ENCODE measurements around the gene DZIP1L.
"Not testable (repeated sequence)": the region's sequence is repeated elsewhere in the genome, so short reads cannot be mapped to it uniquely, and the experiment has no call there.

DZIP1L gene
- long read RNA-seq, donor 1, result 0 reads
- long read RNA-seq, donor 2, result 0 reads
- long read RNA-seq, donor 3, result 0 reads
- long read RNA-seq, donor 4, result 0 reads
- long read RNA-seq, donor 5, partial matches to known transcripts, result 0 of 1 reads
- long read RNA-seq, donor 5, other reads (novel, unspliced or antisense), result 0 of 1 reads
- long read RNA-seq, donor 6, result 0 reads
- long read RNA-seq, donor 7, result 0 reads
- long read RNA-seq, donor 8, partial matches to known transcripts, result 0 of 1 reads
- long read RNA-seq, donor 8, other reads (novel, unspliced or antisense), result 0 of 1 reads

GRCh38 chr3:138114988-138115971 lies at the start of gene DZIP1L:
Gene DZIP1L (minus strand): TSS chr3:138115608. CDS start chr3:138103971, 11,637 bp downstream.
- peak; percentile 93 for DNase-seq

GRCh38 chr3:138165061-138165460 lies 49.7 kb upstream of the DZIP1L start:
- no peak for DNase-seq

- DNase-seq, result no peak
These were observed 42.3 kb upstream of the DZIP1L start for GRCh38 chr3:138157743-138158142.

GRCh38 chr3:138154534-138154933 lies 39.1 kb upstream of the DZIP1L start:
- no peak for DNase-seq

GRCh38 chr3:138148503-138148902 lies 33.1 kb upstream of the DZIP1L start:
- DNase-seq, result no peak

GRCh38 chr3:138142181-138142580 lies 26.8 kb upstream of the DZIP1L start:
- DNase-seq, result not testable (repeated sequence)

- no peak for DNase-seq
These were observed 25.5 kb upstream of the DZIP1L start for GRCh38 chr3:138140940-138141339.

- DNase-seq, result no peak
These were observed 24.3 kb upstream of the DZIP1L start for GRCh38 chr3:138139691-138140090.

- no peak for DNase-seq
These were observed 22.5 kb upstream of the DZIP1L start for GRCh38 chr3:138137861-138138260.

GRCh38 chr3:138136201-138136600 lies 20.8 kb upstream of the DZIP1L start:
- DNase-seq, result no peak

GRCh38 chr3:138135833-138136194 lies 20.4 kb upstream of the DZIP1L start:
- no peak for DNase-seq

GRCh38 chr3:138135146-138135832 lies 19.9 kb upstream of the DZIP1L start:
- no peak for DNase-seq

GRCh38 chr3:138132239-138132638 lies 16.8 kb upstream of the DZIP1L start, which contains the start of gene A4GNT:
Gene A4GNT (minus strand): TSS chr3:138132390. CDS start chr3:138131256, 1,134 bp downstream.
- DNase-seq, result no peak

GRCh38 chr3:138127636-138128365 lies 12.4 kb upstream of the DZIP1L start:
- DNase-seq, result no peak

- peak; percentile 16 for DNase-seq
These were observed 10.3 kb upstream of the DZIP1L start for GRCh38 chr3:138125548-138126221.

- DNase-seq, result no peak
These were observed 9.4 kb upstream of the DZIP1L start for GRCh38 chr3:138124706-138125355.

GRCh38 chr3:138124188-138124587 lies 8.8 kb upstream of the DZIP1L start:
- DNase-seq, result no peak

- no peak for DNase-seq
These were observed 4.0 kb upstream of the DZIP1L start for GRCh38 chr3:138119423-138119766.

- peak; percentile 64 for DNase-seq
These were observed 3.4 kb upstream of the DZIP1L start for GRCh38 chr3:138118612-138119422.

GRCh38 chr3:138114431-138114918 lies 933 bp downstream of the DZIP1L start:
- DNase-seq, result no peak
